ENCODE measurements around the gene FLT3LG.

GRCh38 chr19:49437231-49437630 lies 36.8 kb upstream of the FLT3LG start:
- no peak for TF ChIP-seq EZH2phosphoT487 (IDR thresholded peaks at IDR 0.05; ENCODE audit: insufficient read depth, low read depth)
- TF ChIP-seq EZH2 (IDR thresholded peaks at IDR 0.05; ENCODE audit: insufficient read depth, poor library complexity, severe bottlenecking): no peak

Measured in GM23248 (cell line).